ENCODE results near the gene KLF16. TPM values are rescaled to one million over a fixed set of nuclear protein-coding genes. Genes with fewer than 3 reads are reported as not detected.

KLF16 gene
- total and polyA plus RNA-seq, 5 donors: 4.5 to 11.1 (median 7.1) TPM

- H3K27ac ChIP-seq (ENCODE audit: low read length): no peak overlapping the region
- ATAC-seq (peak; percentile 67 to 75), DNase-seq (peak; percentile 79 to 93 (median 89))
- H3K9me3 ChIP-seq (ENCODE audit: control insufficient read depth, low read length): no peaks in the 10 kb centered on the region
- H3K27me3 ChIP-seq (ENCODE audit: control insufficient read depth, insufficient read depth): no peaks in the 10 kb centered on the region
- intact Hi-C loops (cut with DNase I): no loop called here
- WGBS: 35% methylated on average over 15 of the region's 15 CpGs
- no peak overlapping the region for H3K4me3 ChIP-seq (ENCODE audit: low read length)
- no peaks in the 10 kb centered on the region for H3K4me1 ChIP-seq (ENCODE audit: control insufficient read depth, insufficient read depth, low read length)
Observed at GRCh38 chr19:1825909-1826556, 37.3 kb downstream of the KLF16 start.

DNA sequence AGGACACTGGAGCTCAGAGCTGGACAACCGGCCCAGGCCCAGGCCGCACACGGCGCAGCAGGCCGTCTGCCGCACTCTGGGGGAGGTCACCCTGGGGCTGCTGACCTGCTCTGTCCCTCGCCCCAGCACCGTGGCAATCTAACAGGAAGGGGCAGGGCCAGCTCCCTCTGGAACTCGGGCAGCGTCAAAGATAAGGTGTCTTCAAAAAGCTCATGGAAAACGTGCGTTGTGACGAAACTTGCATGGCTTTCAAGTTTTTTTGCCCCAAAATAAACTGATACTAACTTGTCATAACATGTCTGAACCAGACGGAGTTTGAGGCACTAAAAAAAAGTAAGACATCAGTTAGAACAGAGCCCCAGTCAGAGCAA lies 39.1 kb downstream of the KLF16 start:
- Histone ChIP-seq H3K9me3 (ENCODE audit: control insufficient read depth, low read length) (no peaks in the 10 kb centered on the region), H3K4me1 (ENCODE audit: control insufficient read depth, insufficient read depth, low read length) (no peaks in the 10 kb centered on the region), H3K27me3 (ENCODE audit: control insufficient read depth, insufficient read depth) (no peaks in the 10 kb centered on the region), H3K4me3 (ENCODE audit: low read length) (no peak overlapping the region), H3K27ac (ENCODE audit: low read length) (no peak overlapping the region)
- WGBS: 71% methylated on average over 14 of the region's 14 CpGs
- peak in 1 of 3 donors; percentile 53 for DNase-seq
- intact Hi-C loops (cut with DNase I): no loop called here
- peak in 1 of 2 donors; percentile 57 for ATAC-seq

GRCh38 chr19:1823539-1824251 lies 39.7 kb downstream of the KLF16 start:
- Histone ChIP-seq H3K9me3 (ENCODE audit: control insufficient read depth, low read length) (no peaks in the 10 kb centered on the region), H3K4me1 (ENCODE audit: control insufficient read depth, insufficient read depth, low read length) (no peaks in the 10 kb centered on the region), H3K27me3 (ENCODE audit: control insufficient read depth, insufficient read depth) (no peaks in the 10 kb centered on the region), H3K4me3 (ENCODE audit: low read length) (no peak overlapping the region), H3K27ac (ENCODE audit: low read length) (no peak overlapping the region)
- WGBS: 89% methylated on average over 36 of the region's 36 CpGs
- ATAC-seq: no peak
- DNase-seq: peak in 2 of 3 donors; percentile 56
- intact Hi-C loops (cut with DNase I): no loop called here

DNA sequence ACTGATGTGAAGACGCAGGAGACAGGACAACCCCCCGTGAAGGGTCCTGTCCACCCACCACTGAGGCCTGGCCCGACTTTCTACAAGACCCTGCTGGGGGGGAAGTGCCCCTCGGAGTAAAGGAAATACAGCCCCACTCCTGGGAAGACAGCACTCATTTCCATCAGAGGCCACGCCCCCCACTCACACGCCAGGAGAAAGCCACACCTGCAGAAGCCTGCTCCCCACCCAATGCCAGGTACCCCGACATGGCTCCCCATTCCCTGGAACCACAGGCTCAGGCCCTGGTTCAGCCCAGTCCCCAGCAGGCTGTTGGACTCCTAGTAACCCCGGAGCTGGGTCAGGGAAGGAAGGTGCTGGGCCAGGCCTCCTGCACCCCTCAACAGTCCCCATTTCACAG lies 40.4 kb downstream of the KLF16 start:
- DNase-seq: no peak
- ATAC-seq: no peak
- Histone ChIP-seq H3K9me3 (ENCODE audit: control insufficient read depth, low read length) (no peaks in the 10 kb centered on the region), H3K4me3 (ENCODE audit: low read length) (no peak overlapping the region), H3K27me3 (ENCODE audit: control insufficient read depth, insufficient read depth) (no peaks in the 10 kb centered on the region), H3K4me1 (ENCODE audit: control insufficient read depth, insufficient read depth, low read length) (no peaks in the 10 kb centered on the region), H3K27ac (ENCODE audit: low read length) (no peak overlapping the region)
- intact Hi-C loops (cut with DNase I): no loop called here
- WGBS: 86% methylated on average over 8 of the region's 8 CpGs

- Histone ChIP-seq H3K27me3 (ENCODE audit: control insufficient read depth, insufficient read depth) (no peaks in the 10 kb centered on the region), H3K4me1 (ENCODE audit: control insufficient read depth, insufficient read depth, low read length) (no peaks in the 10 kb centered on the region), H3K9me3 (ENCODE audit: control insufficient read depth, low read length) (no peaks in the 10 kb centered on the region), H3K27ac (ENCODE audit: low read length) (no peak overlapping the region), H3K4me3 (ENCODE audit: low read length) (no peak overlapping the region)
- DNase-seq: peak in 1 of 3 donors; percentile 35
- 91% methylated on average over 19 of the region's 19 CpGs for WGBS
- no peak for ATAC-seq
- intact Hi-C loops (cut with DNase I): no loop called here
Observed at GRCh38 chr19:1822210-1822609, 41.2 kb downstream of the KLF16 start.

GRCh38 chr19:1819341-1820255 lies 43.8 kb downstream of the KLF16 start:
- no peak for DNase-seq
- ATAC-seq: no peak
- no peak overlapping the region for H3K4me3 ChIP-seq (ENCODE audit: low read length)
- no peaks in the 10 kb centered on the region for H3K27me3 ChIP-seq (ENCODE audit: control insufficient read depth, insufficient read depth)
- H3K9me3 ChIP-seq (ENCODE audit: control insufficient read depth, low read length): no peaks in the 10 kb centered on the region
- H3K4me1 ChIP-seq (ENCODE audit: control insufficient read depth, insufficient read depth, low read length): no peaks in the 10 kb centered on the region
- 86% methylated on average over 43 of the region's 43 CpGs for WGBS
- H3K27ac ChIP-seq (ENCODE audit: low read length): no peak overlapping the region
- intact Hi-C loops (cut with DNase I): no loop called here

- peak in 1 of 3 donors; percentile 32 for DNase-seq
- WGBS: 91% methylated on average over 33 of the region's 33 CpGs
- no peak overlapping the region for H3K27ac ChIP-seq (ENCODE audit: low read length)
- H3K9me3 ChIP-seq (ENCODE audit: control insufficient read depth, low read length): no peaks in the 10 kb centered on the region
- H3K27me3 ChIP-seq (ENCODE audit: control insufficient read depth, insufficient read depth): no peaks in the 10 kb centered on the region
- H3K4me3 ChIP-seq (ENCODE audit: low read length): no peak overlapping the region
- no peak for ATAC-seq
- intact Hi-C loops (cut with DNase I): no loop called here
- no peaks in the 10 kb centered on the region for H3K4me1 ChIP-seq (ENCODE audit: control insufficient read depth, insufficient read depth, low read length)
Observed at GRCh38 chr19:1818549-1819195, 44.7 kb downstream of the KLF16 start.

- Histone ChIP-seq H3K27me3 (ENCODE audit: control insufficient read depth, insufficient read depth) (no peaks in the 10 kb centered on the region), H3K4me1 (ENCODE audit: control insufficient read depth, insufficient read depth, low read length) (peaks cover 3% of the 10 kb centered on the region), H3K4me3 (ENCODE audit: low read length) (no peak overlapping the region), H3K9me3 (ENCODE audit: control insufficient read depth, low read length) (no peaks in the 10 kb centered on the region), H3K27ac (ENCODE audit: low read length) (no peak overlapping the region)
- DNase-seq: peak in 1 of 3 donors; percentile 54
- WGBS: 88% methylated on average over 25 of the region's 25 CpGs
- intact Hi-C loops (cut with DNase I): no loop called here
- ATAC-seq: no peak
Observed at GRCh38 chr19:1817553-1818179, 45.7 kb downstream of the KLF16 start.

GRCh38 chr19:1816530-1817298 lies 46.7 kb downstream of the KLF16 start:
- DNase-seq (no peak), ATAC-seq (no peak)
- Histone ChIP-seq H3K27me3 (ENCODE audit: control insufficient read depth, insufficient read depth) (no peaks in the 10 kb centered on the region), H3K9me3 (ENCODE audit: control insufficient read depth, low read length) (no peaks in the 10 kb centered on the region), H3K4me1 (ENCODE audit: control insufficient read depth, insufficient read depth, low read length) (peaks cover 3% of the 10 kb centered on the region), H3K4me3 (ENCODE audit: low read length) (no peak overlapping the region), H3K27ac (ENCODE audit: low read length) (no peak overlapping the region)
- 93% methylated on average over 36 of the region's 36 CpGs for WGBS
- intact Hi-C loops (cut with DNase I): no loop called here
